HG03159 (cell line): ENCODE data around the gene CSNK1A1L.

ENCODE experiments used
- ATAC-seq: cut with Tn5 transposase; IDR thresholded peaks from one replicate; pipeline ENCODE4 v1.9.1; 2021; ENCODE audit warnings: mild to moderate bottlenecking, moderate library complexity; ENCODE audit not compliant: unreplicated experiment

Gene CSNK1A1L

DNA sequence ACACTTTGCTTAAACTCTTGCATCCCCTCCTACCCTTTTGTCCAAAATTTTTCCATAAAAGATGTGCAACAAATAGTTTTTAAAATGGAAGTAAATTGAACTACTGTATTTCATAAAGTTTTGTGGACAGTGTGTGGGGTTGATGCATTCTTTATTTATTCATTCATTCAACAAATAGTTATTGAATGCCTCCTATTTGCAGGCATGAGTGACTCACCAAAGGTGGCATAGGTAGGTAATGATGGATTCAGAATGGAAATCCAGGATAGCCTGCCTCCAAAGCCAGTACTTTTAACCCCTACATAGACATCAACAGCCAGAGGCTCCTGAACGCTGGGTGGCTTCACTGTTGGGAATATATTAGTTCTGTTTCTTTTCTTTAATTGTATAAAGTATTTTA is 2.4 kb upstream of the CSNK1A1L start:
- ATAC-seq = no peak

- ATAC-seq = no peak
Measured at GRCh38 chr13:37107456-37107855, 2.0 kb upstream of the CSNK1A1L start.

GRCh38 chr13:37106642-37107041 is 1.2 kb upstream of the CSNK1A1L start:
- no peak for ATAC-seq

DNA sequence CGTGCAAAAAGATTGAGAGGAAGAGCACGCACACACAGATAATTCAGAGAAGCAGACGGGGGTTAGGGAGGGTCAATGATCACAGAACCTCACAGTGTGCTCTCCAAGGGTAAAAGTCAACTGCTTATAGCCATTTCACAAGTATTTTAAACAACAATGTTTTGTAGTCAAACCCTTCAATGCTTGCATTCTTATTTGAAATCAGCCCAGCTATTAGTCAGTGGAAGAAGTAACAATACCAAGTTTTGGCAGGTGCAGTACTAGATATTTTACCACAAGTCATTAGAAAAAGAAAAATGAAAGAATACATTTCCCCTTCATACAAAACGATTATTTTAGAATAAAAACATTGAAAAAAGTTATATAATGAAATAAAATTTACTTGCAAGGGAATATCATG is 2.6 kb downstream of the CSNK1A1L start:
- ATAC-seq = no peak

DNA sequence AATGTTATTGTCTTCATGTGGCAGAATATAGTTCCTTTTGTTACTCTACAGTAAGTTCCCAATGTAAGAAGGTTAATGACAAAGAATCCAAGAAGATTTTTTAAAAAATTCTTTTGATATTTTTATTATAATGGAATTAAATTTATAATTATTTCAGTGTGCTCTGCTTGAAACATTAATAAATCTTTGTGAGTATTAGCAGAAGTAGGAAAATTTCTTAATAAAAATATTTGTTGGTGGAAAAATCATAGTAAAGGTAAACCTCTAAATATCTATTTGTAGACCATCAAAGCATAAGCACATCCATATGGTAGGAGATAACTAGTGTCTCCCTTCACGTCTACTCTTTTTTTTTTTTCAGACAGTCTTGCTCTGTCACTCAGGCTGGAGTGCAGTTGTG is 4.3 kb downstream of the CSNK1A1L start:
- ATAC-seq = no peak

DNA sequence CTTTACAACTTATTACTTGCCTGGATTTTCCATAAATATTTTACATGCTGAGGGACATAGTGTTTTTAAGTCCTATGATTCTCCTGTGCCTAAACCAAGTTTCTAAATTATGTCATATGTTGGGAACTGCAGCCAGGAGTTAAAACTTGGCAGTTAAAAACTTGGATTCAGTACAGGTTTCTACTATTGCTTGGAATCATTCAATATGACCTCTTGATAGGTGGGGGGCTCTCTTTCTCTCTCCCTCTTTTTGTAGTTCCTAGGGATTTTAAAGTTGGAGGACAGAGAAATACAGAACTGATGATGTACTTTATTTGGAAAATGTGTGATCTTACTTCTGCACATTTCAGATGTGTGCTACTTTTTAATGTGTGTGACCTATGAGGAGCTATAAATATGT is 4.7 kb downstream of the CSNK1A1L start:
- ATAC-seq = no peak

DNA sequence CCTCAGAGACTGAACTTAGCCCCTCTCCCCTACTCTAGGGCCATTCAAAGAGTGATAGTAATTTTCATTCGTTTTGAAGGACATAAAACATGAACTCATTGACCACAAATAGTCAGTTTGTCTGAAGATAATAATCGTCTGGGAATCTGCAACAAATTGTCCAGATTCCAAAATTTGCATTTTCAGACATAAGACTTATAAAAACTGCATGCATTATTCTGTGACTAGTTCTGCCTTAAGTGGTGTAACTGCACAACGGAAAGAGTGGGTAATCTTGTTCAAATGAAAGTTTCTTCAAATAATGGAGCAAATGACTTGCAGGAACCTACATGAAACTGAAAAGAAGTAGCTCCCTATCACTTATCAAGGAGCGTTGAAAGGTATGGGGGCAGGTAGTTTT is 8.4 kb downstream of the CSNK1A1L start:
- no peak for ATAC-seq

DNA sequence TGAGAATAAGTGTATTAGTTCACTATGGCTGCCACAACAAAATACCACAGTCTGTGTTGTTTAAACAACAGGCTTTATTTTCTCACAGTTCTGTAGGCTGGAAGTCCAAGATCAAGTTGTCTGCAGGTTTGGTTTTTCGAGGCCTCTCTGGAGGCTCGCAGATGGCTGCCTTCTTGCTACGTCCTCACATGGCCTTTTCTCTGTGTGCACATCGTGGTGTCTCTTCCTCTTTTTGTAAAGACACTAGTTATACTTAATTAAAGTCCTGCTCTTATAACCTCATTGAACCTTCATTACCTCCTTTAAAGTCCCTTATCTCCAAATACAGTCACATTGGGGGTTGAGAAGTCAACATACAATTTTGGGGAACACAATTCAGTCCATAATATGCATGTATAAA is 10.6 kb downstream of the CSNK1A1L start:
- ATAC-seq = no peak

GRCh38 chr13:37094099-37094498 is 11.4 kb downstream of the CSNK1A1L start:
- ATAC-seq = no peak

- no peak for ATAC-seq
Measured at GRCh38 chr13:37091835-37092234, 13.6 kb downstream of the CSNK1A1L start.

GRCh38 chr13:37090912-37091311 is 14.6 kb downstream of the CSNK1A1L start:
- ATAC-seq = no peak

DNA sequence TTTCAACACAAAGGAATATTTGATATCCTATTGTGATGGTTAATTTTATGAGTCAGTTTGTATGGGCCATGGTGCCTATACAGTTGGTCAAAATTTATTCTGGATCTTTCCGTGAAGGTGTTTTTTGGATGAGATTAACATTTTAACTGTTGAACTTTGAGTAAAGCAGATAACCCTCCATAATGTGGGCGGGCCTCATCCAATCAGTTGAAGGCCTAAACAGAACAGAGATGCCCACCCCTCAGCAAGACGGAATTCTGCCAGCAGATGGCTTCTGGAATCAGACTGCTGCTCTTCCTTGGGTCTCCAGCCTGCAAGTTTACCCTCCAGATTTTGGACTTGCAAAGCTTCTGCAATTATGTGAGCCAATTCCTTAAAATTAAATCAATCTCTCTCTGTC is 16.0 kb downstream of the CSNK1A1L start:
- no peak for ATAC-seq

GRCh38 chr13:37087486-37087885 is 18.0 kb downstream of the CSNK1A1L start:
- no peak for ATAC-seq

- no peak for ATAC-seq
Measured at GRCh38 chr13:37085606-37086005, 19.9 kb downstream of the CSNK1A1L start.

- no peak for ATAC-seq
Measured at GRCh38 chr13:37076818-37077217, 28.6 kb downstream of the CSNK1A1L start.

DNA sequence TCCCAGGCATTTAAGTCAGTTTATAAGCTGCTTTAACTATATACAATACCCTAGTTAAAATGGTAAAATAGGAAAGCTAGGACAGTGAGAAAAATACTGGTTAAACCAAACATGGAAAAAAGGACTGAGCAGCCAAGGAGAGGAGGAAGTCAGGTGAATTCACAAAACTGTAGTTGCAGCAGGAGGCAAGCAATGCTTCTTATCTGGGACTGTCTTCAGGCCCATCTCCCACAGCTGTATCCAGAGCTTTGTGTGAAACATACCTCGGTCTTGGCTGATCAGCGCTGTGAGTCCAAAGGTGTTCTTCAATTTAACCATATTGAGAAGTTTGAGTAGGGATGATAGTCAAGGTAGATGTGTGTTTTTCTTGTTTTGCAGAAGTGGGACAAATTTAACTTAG is 30.3 kb downstream of the CSNK1A1L start:
- no peak for ATAC-seq

GRCh38 chr13:37074703-37075102 is 30.8 kb downstream of the CSNK1A1L start:
- ATAC-seq = no peak

- no peak for ATAC-seq
Measured at GRCh38 chr13:37072024-37072423, 33.4 kb downstream of the CSNK1A1L start.

GRCh38 chr13:37070956-37071355 is 34.5 kb downstream of the CSNK1A1L start:
- no peak for ATAC-seq

DNA sequence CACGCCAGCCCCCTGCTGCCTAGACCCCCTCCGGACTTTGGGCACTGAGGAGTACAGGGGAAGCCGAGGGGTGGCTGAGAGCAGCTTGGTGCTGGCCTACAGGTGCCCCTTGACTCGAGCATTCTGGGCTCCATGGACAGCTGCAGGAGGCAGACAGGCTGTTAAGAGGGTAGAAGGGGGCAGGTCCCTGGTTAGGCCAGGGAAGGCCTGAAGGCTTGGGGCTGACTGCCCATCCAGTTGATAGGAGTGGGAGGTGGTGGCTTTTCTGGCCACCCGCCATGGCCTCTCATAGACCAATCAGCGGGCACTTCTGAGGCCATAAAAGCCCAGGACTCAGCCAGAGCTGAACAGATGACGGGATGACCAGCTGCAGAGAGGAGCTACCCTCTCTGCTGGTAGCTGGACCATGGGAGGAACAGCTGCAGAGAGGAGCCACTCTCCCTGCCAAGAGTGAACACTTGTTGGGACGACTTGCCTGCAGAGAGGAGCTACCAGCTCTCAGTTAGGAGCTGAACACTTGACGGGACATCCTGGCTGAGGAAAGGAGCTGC is 35.2 kb downstream of the CSNK1A1L start:
- no peak for ATAC-seq

DNA sequence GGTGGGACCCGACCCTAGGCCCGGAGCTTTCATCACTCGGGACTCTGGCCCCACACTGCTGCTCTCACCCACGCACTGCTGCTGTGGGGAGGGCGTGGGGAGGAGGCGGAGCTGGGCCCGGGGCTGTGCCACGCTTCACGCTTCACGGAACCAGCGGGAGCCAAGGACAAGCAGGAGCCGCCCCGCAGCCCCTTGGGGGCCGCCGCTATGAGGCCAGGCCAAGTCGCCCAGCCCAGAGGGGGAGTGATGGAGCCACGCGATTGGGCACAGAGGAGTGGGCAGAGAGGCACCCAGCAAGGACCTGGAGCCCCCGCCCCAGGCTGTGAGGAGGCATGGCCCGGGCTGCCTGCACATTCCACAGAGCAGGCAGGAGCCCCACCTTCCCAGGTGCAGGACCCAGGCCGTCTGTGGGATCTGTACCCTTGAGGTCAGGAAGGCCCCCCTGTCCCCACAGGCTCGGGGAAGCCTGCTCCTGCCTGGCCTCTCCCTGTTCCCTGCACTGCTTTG is 35.8 kb downstream of the CSNK1A1L start:
- ATAC-seq = no peak

GRCh38 chr13:37068962-37069361 is 36.5 kb downstream of the CSNK1A1L start:
- ATAC-seq = no peak

- peak; percentile 65 for ATAC-seq
Measured at GRCh38 chr13:37067874-37068273, 37.6 kb downstream of the CSNK1A1L start.
